Hematopoietic multipotent progenitor cell treated with erythropoietin and hydrocortisone succinate and interleukin-3 and kit ligand, for 6 days (in vitro differentiated cells): ENCODE results near the gene DPYSL3.

Experiments used
- DNase-seq: peaks from one replicate; pipeline ENCODE4 v3.0.0-alpha.2; 2015

DPYSL3 gene

GRCh38 chr5:147434049-147434448, 75.8 kb downstream of the DPYSL3 start:
- DNase-seq: no peak

GRCh38 chr5:147432323-147432722, 77.5 kb downstream of the DPYSL3 start:
- no peak for DNase-seq

GRCh38 chr5:147431586-147431985, 78.3 kb downstream of the DPYSL3 start:
- DNase-seq: no peak

GRCh38 chr5:147430628-147431027, 79.2 kb downstream of the DPYSL3 start:
- no peak for DNase-seq

GRCh38 chr5:147427521-147428401, 82.1 kb downstream of the DPYSL3 start:
- DNase-seq: no peak

GRCh38 chr5:147426640-147427327, 83.1 kb downstream of the DPYSL3 start:
- no peak for DNase-seq

GRCh38 chr5:147418613-147419012, 91.3 kb downstream of the DPYSL3 start:
- no peak for DNase-seq

- DNase-seq: no peak
These were observed 92.6 kb downstream of the DPYSL3 start for GRCh38 chr5:147417135-147417813.

GRCh38 chr5:147415651-147416050, 94.2 kb downstream of the DPYSL3 start:
- no peak for DNase-seq

- no peak for DNase-seq
These were observed 96.6 kb downstream of the DPYSL3 start for GRCh38 chr5:147413266-147413665.

GRCh38 chr5:147412561-147412960, 97.3 kb downstream of the DPYSL3 start:
- DNase-seq: no peak

GRCh38 chr5:147411359-147412319, 98.2 kb downstream of the DPYSL3 start:
- no peak for DNase-seq

GRCh38 chr5:147410496-147411358, 99.1 kb downstream of the DPYSL3 start:
- no peak for DNase-seq

- DNase-seq: no peak
These were observed 100.9 kb downstream of the DPYSL3 start for GRCh38 chr5:147408980-147409379.

GRCh38 chr5:147407094-147407681, 102.7 kb downstream of the DPYSL3 start:
- DNase-seq: no peak

- DNase-seq: no peak
These were observed 103.2 kb downstream of the DPYSL3 start for GRCh38 chr5:147406636-147407035.

GRCh38 chr5:147404706-147405105, 105.2 kb downstream of the DPYSL3 start:
- no peak for DNase-seq

GRCh38 chr5:147403651-147404640, 105.9 kb downstream of the DPYSL3 start:
- no peak for DNase-seq

- DNase-seq: peak; percentile 3
These were observed 109.0 kb downstream of the DPYSL3 start for GRCh38 chr5:147400881-147401280.
